Nucleus accumbens (tissue), 56 donors: ENCODE data around the gene DNM3.

Experiments used
- DNase-seq, 56 donors: peaks; one replicate each; lab custom pipeline; 2025; lab: John Stamatoyannopoulos, UW

Gene DNM3

GRCh38 chr1:172203902-172204301 is 362.6 kb downstream of the DNM3 start:
- no peak for DNase-seq

GRCh38 chr1:172206256-172206655 is 365.0 kb downstream of the DNM3 start:
- no peak for DNase-seq

- no peak for DNase-seq
These were observed 367.3 kb downstream of the DNM3 start for GRCh38 chr1:172208635-172209034.

GRCh38 chr1:172211221-172211620 is 369.9 kb downstream of the DNM3 start:
- DNase-seq: no peak

GRCh38 chr1:172212124-172212523 is 370.8 kb downstream of the DNM3 start:
- DNase-seq: no peak

- no peak for DNase-seq
These were observed 373.7 kb downstream of the DNM3 start for GRCh38 chr1:172215006-172215405.

- DNase-seq: no peak
These were observed 378.7 kb downstream of the DNM3 start for GRCh38 chr1:172219966-172220365.

- peak in 5 of 56 donors; percentile 2 to 13 (median 3) for DNase-seq
These were observed 379.1 kb downstream of the DNM3 start for GRCh38 chr1:172220376-172220775.

GRCh38 chr1:172221436-172221835 is 380.1 kb downstream of the DNM3 start:
- no peak for DNase-seq

- DNase-seq: no peak
These were observed 383.6 kb downstream of the DNM3 start for GRCh38 chr1:172224871-172225270.

GRCh38 chr1:172229942-172230341 is 388.6 kb downstream of the DNM3 start:
- DNase-seq: no peak

GRCh38 chr1:172230526-172230925 is 389.2 kb downstream of the DNM3 start:
- DNase-seq: no peak

GRCh38 chr1:172236958-172237357 is 395.7 kb downstream of the DNM3 start:
- DNase-seq: no peak

- DNase-seq: no peak
These were observed 396.9 kb downstream of the DNM3 start for GRCh38 chr1:172238158-172238557.

GRCh38 chr1:172238965-172239364 is 397.7 kb downstream of the DNM3 start:
- DNase-seq: no peak

- peak in 4 of 56 donors; percentile 2 to 4 (median 2) for DNase-seq
These were observed 398.6 kb downstream of the DNM3 start for GRCh38 chr1:172239901-172240300.

GRCh38 chr1:172241540-172241939 is 400.2 kb downstream of the DNM3 start:
- no peak for DNase-seq

GRCh38 chr1:172244865-172245264 is 403.6 kb downstream of the DNM3 start:
- DNase-seq: no peak

GRCh38 chr1:172245788-172246187 is 404.5 kb downstream of the DNM3 start:
- no peak for DNase-seq

GRCh38 chr1:172246521-172247390 is 405.5 kb downstream of the DNM3 start:
- DNase-seq: no peak

- no peak for DNase-seq
These were observed 410.2 kb downstream of the DNM3 start for GRCh38 chr1:172251486-172251885.

- DNase-seq: no peak
These were observed 411.0 kb downstream of the DNM3 start for GRCh38 chr1:172252321-172252720.
